GM21576 (cell line): ENCODE results near the gene DCXR.

Experiments
- ATAC-seq: cut with Tn5 transposase; IDR thresholded peaks from one replicate; pipeline ENCODE4 v1.9.1; 2021; ENCODE audit warnings: mild to moderate bottlenecking, moderate library complexity; ENCODE audit not compliant: unreplicated experiment

The DCXR gene

DNA sequence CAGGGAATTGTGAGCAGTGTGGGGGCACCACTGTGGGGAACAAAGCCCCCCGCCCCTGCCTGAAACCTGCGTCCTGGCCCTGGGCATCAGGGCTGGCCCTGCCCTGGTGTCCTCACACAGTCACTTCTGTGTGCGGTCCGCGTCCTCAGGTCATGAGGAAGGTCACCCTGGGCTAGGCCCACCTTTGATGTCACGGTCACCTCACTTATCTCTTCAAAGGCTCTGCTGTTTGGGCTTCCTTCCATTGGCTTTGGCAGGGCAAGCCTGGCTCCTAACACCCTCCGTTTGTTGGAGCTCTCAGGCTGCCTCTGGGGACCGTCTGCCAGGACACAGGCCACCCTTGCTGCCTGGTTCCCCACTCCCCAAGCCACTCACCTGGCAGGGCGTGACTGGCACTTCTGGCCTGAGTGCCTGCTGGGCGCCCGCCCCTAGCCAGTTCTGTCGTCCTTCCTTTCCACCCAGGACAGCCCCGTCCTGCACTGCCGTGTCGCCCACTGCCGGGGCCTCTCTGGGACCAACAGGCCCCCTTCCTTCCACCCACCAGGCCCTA is 23.6 kb downstream of the DCXR start:
- no peak for ATAC-seq

- ATAC-seq, result no peak
Measured at GRCh38 chr17:82013341-82013740, 24.2 kb downstream of the DCXR start.

DNA sequence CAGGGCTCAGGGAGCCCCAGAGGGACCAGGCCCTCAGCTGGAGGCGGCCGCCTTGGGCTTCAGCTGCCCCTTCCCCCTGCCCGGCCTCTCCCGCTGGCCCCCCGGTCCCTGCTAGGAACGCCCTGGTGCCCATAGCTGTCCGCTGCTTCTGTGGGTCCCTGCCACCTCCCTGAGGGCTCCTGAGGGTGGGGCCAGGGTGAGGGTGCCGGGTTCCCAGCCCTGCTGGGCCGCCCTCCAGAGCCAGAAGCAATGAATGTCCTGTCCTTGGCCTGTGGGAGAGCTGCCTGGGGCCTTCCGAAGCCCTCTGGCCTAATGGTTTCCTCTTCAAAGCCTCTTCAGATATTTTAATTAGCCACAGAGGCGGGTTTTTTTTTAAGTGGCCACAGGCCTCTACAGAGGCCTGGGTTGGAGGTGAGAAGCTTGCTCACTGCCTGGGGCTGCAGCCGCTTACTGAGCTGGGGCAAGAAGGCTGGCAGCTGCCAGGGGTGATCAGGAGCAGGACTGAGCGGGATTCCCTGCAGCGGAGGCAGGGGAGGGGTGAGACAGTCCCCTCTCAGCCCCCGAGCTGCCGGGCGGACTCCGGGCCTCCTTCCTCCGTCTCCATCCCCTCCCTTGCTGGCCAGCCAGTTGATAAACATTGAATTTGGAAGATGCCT is 24.7 kb downstream of the DCXR start:
- ATAC-seq, result no peak

DNA sequence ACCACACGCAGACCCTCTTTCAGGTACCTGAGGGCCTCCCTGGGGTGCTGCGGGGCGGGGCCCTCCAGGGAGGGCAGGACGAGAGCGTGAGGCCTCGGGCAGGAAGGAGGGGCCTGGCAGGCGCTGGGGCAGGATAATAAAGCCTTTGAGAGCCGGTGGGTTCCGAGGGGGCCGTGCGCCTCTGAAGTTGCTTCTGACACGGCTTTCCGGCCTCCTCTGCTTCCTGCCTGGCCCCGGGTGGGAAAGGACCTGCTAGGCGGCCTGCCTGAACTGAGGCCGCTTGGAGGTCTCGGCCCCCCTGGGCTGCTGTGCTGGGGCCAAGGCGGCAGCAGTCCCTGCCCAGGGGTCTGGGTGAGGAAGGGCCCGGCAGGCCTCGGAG is 25.2 kb downstream of the DCXR start:
- no peak for ATAC-seq

- ATAC-seq, result no peak
Measured at GRCh38 chr17:82011617-82012187, 25.8 kb downstream of the DCXR start.

DNA sequence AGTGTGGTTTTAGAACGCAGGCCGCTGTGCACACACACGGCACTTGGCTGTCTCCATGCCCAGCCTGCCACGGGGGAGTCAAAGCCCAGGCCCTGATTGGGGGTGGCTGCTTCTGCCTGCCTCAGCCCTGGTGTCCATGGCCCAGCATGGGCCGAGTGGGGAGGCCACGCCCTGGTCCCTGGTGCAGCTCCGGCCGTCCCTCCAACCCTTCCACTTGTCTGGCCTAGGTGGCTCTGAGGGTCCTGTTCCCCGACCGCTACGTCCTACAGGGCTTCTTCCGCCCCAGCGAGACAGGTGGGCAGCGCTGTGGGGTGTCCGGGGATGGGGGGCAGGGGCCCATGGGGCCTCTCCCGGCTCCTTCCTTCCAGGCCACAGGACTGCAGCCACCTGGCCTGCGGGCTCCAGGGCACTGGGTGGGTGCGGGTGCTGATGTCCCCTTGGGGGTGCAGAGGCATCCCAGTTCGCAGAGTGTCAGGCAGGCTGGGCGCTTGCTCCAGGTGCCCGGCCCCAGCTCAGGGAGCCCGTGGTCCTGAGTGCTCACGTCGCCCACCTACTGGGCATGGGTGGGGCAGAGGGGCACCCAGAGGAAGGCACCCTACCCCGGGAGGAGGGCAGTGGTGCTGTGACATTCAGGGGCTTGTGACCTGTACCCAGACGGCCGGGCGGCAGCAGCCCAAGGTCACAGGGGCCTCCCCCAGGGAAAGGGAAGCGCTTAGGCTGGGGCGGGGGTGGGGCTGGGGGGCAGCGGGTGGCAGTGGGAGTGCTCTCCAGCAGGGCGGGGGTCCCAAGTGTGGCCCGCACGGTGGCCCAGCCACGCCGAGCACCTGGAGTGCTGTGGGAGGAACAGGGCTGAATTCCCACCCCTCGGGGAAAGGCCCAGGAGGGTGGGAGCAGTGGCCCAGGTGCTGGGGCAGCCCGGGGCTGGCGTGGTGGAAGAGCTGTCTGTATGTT is 26.6 kb downstream of the DCXR start:
- ATAC-seq, result no peak

- ATAC-seq, result no peak
Measured at GRCh38 chr17:82009413-82009812, 28.1 kb downstream of the DCXR start.

DNA sequence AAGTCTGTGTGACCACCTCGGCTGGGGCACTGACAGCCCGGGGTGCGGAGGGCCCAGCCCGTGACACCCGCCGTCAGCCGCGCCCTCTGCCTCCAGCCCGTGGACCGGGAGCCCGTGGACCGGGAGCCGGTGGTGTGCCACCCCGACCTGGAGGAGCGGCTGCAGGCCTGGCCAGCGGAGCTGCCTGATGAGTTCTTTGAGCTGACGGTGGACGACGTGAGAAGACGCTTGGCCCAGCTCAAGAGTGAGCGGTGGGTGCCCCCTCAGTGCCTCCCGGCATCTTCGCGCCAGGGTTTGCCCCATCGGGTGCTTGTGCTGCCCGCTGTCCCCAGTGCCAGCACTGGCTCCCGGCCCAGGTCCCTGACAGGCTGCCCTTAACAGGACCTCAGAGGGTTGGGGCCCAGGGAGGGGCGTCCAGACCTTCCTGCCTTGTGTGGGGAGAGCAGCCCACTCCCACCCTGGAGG is 28.5 kb downstream of the DCXR start:
- no peak for ATAC-seq

- ATAC-seq, result no peak
Measured at GRCh38 chr17:82008258-82008940, 29.1 kb downstream of the DCXR start.

DNA sequence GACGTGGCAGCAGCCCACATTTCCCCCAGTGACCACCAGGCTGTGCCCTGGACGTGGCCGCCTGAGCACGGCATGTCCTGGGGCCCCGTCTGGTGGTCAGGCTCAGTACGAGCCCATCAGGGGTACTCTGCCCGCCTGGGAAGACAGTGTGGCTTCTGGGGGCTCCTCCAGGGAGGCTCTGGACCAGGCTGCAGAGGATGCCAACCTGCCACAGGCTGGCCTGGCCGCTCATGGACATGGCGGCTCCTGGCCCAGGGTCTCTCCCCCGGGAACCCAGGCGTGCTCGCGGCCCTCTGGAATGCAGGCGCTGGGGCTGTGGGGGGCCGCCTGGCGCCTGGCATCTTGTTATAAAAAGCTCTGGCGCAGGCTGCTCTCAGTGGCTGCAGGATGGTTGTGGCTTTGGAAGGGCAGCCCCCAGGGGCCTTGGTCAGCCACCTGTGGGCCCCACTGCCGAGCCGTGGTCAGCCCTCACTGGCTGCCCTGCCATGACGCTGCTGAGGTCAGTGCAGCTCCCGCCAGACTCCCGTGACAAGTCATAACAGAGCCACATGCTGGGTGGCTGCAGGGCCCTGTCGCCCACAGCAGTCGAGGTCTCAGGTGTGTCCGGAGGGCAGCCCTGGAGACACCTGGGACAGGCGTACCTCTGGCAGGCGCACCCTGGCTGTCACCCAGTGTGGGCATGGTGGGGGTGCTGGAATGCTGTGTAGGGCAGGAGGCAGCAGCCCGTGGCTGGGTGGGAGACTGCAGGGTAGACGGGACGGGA is 29.8 kb downstream of the DCXR start:
- no peak for ATAC-seq

- no peak for ATAC-seq
Measured at GRCh38 chr17:82007228-82007494, 30.3 kb downstream of the DCXR start.

DNA sequence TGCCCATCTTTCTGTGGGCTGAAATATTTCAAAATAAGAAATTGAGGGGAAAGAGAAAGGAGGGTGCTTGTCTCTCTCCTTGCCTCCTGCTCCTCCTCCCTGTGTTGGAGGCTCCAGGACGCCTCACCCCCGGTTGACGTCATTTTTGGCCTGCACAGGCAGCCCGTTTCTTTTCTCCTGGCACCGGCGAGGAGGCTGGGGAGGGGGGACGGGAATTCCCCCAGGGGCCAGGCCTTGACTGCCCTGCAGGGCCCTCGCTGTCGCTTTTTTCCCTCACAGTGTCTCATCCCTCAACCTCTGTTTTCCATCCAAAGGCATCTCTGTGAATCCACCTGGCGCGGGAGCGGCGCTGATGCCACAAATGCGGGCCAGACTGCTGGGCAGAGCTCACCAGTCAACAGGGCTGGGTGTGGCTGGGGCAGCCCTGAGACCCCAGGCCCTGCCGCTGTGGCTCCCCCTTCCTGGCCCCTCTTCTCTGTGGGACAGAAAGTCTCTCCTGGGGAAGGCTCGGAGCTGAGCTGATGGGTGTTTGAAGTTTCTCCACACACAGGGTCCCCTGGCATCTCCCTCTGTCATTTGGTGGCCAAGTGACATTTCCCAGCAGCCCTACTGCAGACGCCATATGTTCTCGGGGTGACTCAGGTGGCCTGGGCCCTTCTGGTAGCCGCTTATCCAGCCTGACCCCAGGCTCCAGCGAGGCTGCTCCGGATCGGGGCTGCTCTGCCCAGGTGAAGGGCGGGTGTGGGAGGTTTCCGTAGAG is 30.8 kb downstream of the DCXR start:
- ATAC-seq, result no peak

GRCh38 chr17:82005701-82006348 is 31.7 kb downstream of the DCXR start:
- no peak for ATAC-seq

- no peak for ATAC-seq
Measured at GRCh38 chr17:82004517-82005455, 32.7 kb downstream of the DCXR start.

DNA sequence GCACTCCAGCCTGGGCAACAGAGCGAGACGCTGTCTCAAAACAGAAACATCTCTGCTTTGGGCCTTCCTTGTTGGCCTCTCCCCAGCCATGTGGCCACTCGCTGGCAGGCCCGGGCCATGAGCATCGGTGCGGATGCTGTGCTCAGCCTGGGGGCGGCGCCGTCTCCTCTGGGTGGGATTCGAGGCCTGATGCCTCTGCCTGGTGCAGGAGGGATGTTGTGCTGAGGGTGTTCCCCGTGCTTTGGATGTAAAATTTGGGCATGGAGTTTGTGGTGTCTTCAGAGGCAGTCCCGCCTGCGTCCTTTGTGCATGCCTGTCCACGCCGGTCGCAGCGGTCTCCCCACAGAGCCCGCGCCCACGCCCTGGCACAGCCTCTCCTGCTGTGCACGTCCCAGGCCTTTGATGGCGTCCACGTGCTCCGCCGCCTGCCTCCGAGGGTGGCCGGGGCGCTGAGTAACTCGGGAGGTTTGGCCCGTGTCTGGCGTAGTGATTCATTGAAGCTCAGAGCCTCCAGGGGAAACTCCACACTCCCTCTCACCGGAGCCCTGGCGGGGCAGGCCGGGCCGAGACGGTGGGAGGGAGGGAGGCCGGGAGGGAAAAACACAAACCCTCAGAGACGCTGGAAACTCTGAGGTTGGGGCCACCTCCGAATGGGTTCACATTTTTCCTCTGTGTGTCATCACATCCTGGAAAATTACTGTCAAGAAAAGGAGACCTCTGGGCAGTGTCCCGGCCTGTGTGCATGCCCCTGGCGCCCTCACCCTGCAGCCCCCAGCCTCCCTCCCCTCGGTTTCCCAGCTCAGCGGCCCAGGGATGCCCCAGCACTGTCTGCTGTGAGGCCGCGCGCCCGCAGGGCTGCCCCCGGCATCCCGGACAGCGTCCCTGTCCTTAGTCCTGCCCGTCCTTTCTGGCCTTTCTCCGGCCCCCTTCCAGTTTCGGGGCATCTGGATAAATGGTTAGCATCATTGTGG is 33.8 kb downstream of the DCXR start:
- ATAC-seq, result no peak

GRCh38 chr17:82001571-82002056 is 35.9 kb downstream of the DCXR start:
- ATAC-seq, result no peak
